ENCODE measurements around the gene EP400. TPM values are rescaled to one million over a fixed set of nuclear protein-coding genes. Genes with fewer than 3 reads are reported as not detected.
A peak's percentile ranks its signal among the peaks of the same experiment; 100 is the strongest.

Gene EP400
- total RNA-seq, 1 donor from 2014 or later: 9.7 TPM

DNA sequence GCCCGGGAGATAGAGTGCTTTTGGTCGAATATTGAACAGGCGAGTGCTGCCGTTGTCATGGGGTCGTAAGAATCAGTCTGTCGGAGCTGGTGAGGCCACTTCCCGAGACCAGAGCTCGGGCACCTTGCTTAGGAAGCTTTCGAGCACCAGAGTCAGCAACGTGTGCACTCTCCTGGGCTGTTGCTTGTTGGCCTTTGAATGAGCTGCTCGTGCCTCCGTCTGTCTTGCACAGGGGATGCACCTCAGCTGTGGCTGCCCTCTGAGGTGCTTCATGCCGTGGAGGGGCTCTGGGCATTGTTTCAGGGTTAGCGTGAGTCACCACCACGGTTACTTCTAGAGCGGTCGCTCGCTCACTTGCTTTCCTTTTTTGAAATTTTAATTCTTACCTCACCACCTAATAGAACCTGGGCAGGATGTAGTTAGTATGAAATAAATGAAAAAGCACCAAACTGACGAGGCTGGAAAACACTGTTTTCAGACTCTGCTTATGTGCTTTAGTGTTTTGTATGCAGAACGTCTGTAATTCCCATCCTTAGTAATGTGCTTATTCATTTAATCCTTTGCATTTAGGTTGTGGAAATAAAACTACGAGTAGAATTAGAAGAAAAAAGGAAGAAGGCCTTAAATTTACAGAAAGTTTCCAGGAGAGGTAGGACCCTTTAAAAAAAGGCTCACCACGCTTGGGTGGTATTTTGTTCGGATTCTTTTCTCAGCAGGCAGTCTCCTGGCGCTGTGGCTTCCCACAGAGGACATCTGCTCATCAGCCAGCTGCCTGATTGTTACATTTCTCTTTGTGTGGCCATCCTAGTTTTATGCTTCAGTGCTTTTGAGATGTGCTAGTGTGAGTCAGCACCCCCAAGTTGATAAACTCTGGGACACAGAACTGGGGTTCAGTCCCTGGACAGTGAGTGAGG is 40.6 kb downstream of the EP400 start:
- no peak for DNase-seq

DNA sequence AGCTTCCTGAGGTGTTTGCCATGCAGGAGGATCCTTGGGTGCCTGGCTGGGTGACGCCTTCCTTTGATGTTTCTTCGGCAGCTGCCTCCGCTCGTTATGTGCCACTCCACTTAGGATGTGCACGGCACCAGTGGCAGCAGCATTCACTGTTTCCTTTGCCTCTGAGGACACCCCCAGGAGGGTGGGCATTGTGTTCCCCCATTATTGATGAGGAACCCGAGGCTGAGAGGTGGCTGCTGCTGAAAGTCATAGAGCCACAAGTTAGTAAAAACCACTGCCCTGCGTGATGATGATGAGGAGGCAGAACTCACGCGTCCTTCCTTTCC is 41.2 kb downstream of the EP400 start:
- DNase-seq: no peak

DNA sequence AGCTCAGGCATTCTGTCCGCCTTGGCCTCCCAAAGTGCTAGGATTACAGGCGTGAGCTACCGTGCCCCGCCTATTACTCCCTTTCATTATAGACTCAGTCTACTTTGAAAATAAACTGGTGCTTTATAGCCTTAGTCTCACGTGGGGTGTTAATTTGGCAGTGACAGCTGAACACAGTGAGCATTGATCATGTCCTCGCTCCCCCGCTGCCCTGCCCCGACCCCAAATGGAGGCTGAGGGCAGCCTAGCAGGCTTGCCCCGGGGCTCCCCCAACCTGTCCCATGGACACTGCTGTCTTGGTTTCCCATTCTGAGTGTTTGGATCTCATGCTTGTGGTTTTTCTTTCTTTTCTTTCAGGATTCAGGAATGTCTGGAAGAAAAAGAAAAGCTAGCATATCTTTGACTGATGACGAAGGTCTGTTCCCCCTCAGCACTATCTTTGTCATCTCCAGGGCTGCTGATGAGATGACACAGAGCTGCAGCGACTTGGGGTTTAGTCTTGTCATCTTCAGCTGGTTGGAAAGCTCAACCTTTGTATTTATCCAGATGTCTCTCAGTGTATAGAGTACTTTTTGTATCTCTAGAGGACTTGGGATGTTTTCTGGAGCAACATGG is 42.2 kb downstream of the EP400 start:
- DNase-seq: no peak

DNA sequence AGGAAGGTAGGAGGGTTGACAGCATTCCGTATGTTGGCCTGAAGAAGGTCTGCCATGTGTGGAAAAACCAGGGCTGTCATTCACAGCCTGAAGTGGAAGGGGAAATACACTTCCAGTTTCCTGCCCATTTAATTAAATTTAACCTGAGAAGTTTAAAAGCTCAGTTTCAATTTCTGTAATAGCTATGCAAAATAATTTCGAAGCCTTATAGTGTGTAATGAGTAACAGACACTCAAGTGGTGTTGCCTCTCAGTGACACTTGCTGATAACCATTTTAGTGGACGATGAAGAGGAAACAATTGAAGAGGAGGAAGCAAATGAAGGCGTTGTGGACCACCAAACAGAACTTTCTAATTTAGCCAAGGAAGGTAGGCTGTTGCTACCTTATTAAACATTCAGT is 44.8 kb downstream of the EP400 start:
- no peak for DNase-seq

DNA sequence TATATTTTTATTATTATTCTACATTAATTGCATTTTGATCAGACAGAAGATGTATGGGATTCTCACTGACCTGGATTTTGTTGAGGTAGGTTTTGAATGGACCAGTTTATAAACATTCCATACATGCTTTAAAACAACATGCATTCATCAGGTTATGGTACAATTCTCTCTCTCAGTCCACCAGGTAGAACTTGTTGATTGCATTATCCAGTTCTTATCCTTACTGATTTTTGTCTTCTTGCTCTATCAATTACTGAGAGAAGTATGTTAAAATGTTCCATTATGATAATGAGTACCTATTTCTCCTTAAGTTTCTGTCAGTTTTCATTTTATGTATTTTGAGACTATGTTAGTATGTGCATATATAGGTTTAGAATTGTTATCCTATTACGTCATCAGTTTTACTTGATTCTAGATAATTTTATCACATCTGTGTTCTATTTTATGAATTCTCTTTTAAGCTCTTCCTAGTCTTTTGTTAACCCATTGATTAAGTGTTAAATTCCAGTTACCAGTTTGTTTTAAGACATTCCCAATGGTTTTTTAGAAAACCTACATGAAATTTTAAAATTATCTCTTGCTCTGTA is 50.6 kb downstream of the EP400 start:
- no peak for DNase-seq

DNA sequence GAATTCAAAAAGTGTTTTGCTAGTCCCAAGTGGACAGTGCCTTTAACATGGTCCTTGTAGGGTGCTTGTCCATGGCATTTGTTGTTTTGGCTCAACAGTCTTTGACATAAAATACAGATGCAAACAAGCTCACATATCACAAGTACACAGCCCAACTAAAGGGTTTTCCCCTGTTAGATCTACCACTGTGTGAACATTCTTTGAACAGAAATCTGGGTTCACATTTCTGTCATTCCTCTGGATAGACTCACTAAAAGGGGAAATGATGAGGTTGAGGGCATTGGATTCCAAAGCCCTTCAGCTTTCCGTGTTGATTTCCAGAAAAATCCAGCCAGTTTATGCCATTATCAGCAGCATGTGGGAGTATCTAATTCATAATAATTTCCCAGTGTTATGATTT is 54.1 kb downstream of the EP400 start:
- peak; percentile 70 for DNase-seq

DNA sequence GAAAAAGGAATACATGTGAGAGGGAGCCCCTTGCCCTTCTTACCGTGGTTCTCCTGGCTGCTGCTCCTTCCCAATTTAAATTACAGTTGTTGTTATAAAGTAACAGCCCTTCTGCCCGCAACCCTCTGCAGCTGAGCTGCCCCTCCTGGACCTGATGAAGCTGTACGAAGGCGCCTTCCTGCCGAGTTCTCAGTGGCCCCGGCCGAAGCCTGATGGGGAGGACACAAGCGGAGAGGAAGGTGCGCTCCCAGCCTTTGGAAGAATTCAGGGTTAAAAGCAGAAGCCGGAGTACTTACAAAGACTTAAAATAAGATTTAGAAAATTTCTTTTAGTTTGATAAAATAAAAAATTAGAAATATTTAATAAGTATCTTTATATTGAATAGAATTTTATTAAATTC is 55.2 kb downstream of the EP400 start:
- DNase-seq: no peak

DNA sequence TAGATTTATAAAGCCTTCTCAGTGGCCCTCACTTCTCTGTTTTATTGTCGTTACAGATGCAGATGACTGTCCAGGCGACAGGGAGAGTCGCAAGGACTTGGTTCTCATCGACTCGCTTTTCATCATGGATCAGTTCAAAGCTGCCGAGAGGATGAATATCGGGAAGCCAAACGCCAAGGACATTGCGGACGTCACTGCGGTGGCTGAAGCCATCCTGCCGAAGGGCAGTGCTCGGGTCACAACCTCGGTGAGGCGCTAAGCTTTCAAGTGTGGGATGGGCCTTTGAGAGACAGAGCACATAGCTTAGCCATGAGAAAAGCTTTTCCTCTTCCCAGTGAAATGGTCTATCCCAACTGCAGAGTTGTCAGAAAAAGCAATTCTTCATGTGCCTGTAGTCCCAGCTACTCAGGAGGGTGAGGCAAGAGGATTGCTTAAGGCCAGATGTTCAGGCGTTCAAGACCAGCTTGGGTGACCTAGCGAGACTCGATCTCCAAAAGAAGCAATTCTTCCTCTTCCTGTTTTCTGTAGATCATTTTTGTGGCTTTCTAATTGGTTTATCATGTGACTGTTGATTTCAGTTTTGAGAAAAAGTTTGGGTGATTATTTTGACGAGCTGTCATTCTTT is 56.4 kb downstream of the EP400 start:
- no peak for DNase-seq

DNA sequence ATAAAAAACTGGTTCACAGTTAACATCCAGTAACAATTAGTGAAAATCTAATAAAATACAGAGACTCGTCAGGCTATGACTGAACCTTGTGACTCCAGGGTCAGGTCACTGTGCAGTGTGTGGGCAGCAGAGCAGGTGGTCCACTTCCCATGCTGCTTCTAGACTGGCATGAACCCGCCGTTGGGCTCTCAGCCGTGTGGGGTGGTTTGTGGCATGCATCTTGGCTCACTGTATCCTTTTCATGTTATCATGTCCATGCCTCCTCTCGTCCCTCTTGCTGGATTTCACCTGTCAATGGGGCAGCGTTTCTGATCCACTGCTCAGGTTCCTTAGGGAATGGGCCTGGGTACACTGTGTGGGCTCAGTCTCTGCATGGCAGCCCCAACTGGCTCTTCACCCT is 57.3 kb downstream of the EP400 start:
- DNase-seq: no peak

DNA sequence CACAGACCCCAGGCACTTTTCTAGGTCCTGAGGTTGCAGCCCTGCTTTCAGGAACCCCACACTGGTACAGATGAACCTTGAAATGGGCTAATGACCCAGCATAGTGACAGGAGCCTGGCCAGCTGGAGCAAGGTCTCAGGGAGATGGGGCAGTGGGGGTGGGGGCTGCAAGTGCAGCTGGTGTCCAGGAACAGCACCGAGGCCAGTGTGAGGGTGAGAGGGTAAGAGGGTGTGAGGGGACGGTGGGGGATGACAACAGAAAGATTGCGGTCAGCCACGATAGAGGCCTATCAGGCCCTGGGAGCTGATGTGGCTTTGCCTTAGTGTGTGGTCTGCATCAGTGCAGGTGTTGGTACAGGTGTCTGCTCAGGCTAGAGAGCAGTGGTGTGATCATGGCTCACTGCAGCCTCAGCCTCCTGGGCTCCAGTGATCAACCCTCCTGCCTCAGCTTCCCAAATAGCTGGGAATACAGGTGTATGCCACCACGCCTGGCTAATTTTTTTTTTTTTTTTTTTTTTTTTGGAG is 59.7 kb downstream of the EP400 start:
- DNase-seq: no peak

DNA sequence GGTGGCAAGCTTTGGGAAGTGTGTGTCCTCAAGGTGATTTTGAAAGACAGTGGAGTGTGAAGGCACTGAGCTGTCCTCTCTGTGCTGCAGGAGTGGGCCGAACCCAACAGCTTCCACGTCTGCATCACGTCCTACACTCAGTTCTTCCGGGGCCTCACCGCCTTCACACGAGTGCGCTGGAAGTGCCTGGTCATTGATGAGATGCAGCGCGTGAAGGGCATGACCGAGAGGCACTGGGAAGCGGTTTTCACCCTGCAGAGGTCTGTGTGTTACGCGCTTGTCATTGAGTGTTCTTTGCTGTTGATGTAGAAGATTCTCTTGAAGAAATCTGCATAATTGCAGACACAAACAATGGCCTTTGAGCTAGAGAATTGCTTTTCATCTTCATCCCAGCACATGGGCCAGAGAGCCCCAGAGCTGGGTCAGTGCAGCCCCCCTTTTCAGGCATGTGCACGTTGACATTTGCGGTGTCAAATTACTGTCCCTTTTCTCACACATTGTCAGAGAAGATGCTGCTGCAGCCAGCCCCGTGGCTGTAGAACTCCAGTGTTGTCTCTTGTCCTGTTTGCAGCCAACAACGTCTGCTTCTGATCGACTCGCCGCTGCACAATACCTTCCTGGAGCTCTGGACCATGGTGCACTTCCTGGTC is 63.3 kb downstream of the EP400 start:
- DNase-seq: no peak

DNA sequence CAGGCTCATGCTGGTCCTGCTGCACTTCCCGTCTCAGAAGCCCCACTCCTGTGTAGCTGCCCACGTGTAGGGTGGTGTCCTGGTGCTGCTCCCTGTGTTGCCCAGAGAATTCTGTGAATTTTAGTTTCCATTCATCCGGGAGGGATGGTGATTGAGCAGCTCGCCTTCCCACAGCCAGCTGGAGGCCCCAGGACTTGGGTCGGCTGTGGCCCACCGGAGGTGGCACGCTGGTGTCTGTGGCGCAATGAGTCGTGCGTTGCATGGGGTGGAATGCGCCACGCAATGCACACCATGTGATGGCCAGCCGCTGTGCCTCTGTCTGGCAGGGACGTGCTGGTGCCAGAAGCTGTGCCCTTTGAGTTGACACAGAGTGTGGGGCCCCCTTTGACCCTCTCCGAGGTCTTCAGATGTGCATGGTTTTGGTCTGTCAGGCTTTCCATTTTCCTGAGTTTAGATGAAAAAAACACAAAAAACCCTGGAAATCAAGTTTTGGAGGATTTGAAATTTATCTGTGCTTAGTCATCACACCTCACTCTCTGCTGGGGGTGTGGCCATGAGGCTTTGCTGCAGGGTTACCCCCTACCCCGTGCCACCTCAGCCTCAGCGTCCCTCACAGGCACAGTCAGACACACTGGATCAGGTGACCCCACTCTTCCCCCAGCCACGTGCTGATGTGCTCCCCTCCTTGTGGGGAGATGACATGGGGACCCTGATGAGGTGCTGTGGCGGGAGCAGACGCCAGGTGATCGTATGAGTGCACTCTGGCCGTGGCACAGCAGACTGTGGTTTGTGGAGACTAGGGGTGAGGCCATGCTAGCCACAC is 64.6 kb downstream of the EP400 start:
- DNase-seq: no peak

DNA sequence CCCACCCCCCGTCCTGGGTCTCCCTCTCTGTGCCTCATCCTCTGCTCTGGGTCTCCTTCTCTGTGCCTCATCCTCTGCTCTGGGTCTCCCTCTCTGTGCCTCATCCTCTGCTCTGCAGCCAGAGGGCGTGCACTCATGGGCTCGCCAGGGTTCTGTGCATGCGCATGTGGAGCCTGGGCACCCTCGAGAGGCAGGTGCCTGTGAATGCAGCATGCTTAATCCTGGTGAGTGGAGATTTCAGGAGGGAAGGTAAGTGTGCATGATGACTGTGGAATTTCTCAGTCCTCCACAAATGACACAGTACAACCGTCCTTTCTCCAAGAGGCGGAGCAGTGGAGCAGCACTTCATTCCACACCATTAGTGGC is 65.2 kb downstream of the EP400 start:
- DNase-seq: no peak

DNA sequence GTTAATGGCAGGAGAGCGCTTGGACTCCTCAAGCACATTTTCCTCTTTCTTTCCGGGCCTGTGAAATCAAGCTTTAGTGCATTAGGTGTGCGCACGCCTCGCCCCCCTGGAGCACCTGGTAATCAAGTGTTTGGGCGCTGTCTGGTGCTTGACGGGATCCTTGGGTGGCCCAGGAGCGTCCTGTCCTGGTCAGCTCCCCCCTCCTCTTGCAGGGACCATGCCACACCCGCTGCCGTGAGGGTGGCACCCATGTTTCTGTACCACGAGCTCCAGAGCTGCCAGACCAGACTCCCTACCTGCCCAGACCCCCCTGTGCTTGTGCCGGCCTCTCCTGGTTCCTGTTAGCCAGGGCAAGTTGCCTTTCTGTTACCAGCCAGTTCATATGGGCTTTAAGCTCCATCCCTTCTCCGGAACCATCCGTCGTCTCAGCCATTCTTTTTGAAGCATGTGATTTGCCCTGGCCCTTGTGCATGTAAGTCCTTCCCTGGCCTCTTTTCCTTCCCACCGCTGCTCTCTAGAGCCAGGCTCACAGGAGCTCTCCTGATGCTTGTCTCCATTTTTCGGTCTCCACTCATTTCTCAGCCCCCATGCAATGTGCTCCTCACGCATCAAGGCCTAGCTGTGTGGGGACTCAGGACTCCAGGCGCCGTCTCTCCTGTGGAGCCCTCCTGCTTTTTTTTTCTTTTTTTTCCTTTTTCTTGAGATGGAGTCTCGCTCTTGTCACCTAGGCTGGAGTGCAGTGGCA is 66.1 kb downstream of the EP400 start:
- no peak for DNase-seq

DNA sequence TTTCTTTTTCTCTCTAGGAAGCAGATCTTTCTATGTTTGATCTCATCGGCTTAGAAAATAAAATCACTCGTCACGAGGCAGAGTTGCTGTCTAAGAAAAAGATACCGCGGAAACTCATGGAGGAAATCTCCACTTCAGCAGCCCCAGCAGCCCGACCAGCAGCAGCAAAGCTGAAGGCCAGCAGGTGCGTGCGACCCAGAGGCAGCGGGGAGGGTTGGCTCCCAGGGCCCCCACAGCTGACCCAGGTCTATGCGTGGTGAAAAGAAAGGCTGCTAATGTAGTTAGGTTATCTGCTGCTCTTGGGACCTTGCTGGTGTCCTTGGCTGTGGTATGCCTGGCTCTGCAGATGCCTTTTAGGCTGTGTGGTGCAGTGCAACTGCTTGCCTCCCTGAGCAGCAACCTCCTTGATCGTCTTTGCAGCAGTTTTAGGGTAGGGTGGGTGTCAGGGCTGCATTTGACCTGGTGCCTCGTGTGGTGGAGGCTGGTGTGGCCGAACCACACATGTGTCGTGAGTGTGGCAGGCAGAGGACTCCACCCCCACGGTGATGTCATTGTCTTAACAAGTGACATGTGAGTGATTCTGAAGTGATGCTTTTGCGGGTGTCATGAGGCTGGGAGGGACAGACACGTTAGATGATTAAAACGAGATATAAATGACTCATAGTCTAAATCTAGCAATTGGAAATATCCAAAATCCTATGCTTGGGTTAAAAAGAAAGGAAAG is 68.6 kb downstream of the EP400 start:
- no peak for DNase-seq

DNA sequence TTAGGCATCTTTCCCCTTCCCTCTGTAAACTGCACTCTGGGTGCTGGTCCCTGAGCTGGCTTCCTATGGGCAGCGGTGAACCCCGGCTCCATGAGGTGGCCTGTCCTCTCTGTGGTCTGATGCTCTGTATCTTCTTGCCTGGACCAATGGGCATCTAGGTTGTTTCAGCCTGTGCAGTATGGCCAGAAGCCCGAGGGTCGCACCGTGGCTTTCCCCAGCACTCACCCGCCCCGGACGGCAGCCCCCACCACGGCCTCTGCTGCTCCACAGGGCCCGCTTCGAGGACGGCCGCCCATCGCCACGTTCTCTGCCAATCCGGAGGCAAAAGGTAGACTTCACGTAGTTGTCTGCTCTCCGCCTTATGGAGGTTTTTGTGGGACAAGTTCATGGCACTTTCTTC is 70.1 kb downstream of the EP400 start:
- no peak for DNase-seq

DNA sequence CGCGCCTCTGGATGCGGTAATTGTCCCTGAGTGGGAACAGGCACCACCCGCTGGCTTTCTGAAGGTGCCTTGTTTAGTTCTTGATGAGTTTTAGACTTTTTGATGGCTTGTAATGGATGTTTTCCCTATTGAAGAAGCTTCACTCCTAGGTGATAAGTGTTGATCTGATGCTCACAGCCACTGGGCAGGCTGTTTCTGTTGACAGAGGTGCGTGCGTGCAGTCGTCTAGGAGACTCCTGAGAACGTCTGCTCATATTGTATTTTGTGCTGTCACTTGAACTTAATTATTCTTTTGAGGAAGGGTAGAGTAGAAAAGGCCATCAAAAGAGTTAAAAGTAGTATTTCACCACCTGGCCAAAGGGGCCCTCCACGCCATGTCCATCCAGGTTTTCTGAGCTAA is 70.5 kb downstream of the EP400 start:
- no peak for DNase-seq

DNA sequence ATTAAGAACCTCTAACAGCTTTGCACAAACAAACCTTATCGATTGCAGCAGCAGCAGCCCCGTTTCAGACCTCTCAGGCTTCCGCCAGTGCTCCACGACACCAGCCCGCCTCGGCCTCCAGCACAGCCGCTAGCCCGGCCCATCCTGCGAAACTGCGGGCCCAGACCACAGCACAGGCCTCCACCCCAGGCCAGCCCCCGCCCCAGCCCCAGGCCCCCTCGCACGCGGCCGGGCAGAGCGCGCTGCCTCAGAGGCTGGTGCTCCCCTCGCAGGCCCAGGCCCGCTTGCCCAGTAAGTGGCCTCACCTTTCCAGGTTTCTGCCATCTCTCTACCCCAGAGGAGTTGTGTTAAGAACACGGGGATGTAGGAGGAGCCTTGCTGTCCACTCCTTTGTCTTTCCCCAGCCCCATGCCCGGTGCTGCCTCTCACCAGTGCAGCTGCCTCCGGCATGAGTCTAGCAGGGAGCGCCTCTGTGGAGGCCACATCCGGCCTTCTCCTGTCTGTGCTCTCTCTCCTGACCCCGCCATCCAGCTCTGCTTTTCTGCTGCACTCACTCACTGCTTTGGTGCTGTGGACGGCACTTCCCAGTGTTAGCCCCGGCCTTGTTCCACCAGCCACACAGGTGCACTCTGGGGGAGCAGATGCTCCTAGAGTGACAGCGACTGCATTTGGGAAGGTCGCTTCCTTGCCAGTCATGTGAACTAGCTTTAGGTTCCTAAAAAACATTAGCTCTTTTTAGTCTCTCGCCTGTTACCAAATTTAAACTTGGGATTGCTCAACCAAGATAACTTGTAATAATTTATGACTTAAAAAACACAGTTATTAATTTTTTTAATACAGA is 71.5 kb downstream of the EP400 start:
- no peak for DNase-seq

DNA sequence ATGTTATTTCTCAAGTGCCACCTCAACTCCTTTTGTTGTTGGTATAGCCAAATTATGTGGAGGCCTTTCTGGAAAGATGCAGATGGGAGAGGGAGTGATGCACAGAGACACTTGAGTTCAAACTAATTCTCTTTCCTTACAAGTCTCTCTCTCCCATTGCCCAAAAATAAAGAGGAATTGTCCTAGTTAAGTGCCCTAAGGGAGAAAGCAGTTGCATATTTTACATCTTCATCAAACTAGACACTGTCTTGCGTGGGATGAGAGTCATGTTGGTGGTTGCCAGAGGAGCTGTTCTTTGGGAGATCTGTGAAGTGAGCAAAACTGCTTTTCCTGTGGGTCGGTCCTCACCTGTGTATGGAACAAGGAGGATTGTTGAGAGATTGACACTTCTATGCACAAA is 72.2 kb downstream of the EP400 start:
- no peak for DNase-seq

DNA sequence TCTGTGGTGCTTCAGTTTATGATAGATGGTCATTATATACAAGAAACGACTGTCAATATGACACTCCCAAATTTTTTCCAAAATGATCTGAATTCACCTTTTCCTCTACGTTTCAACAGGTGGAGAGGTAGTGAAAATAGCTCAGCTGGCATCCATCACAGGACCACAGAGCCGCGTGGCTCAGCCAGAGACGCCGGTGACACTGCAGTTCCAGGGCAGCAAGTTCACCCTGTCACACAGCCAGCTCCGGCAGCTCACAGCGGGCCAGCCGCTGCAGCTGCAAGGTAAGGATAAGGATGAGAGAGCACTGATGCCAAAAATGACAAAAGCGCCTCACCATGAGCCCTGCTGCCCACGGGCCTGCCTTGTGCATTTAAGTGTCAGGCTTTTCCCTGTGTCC is 73.9 kb downstream of the EP400 start:
- DNase-seq: no peak

Measured in dermis blood vessel endothelial cell (primary cell).